ENCODE measurements around the gene PANX2. TPM values are rescaled to one million over a fixed set of nuclear protein-coding genes. Genes with fewer than 3 reads are reported as not detected.

The PANX2 gene
- total RNA-seq, 1 donor from 2014 or later, result 3.0 TPM

- no peak for DNase-seq
- H3K9me3 ChIP-seq, result no peaks in the 10 kb centered on the region
Measured at GRCh38 chr22:50183141-50183971, 12.8 kb downstream of the PANX2 start.

GRCh38 chr22:50184004-50184901 lies 13.7 kb downstream of the PANX2 start:
- no peak for TF ChIP-seq CTCF (IDR thresholded peaks at IDR 0.05)
- ATAC-seq (peak; percentile 53), DNase-seq (peak; percentile 89)
- Histone ChIP-seq H3K27ac (peak overlapping the region; percentile 58), H3K36me3 (no peaks in the 10 kb centered on the region), H3K4me3 (peak overlapping the region; percentile 62), H3K27me3 (no peaks in the 10 kb centered on the region), H3K9me3 (no peaks in the 10 kb centered on the region), H3K4me1 (peaks cover 35% of the 10 kb centered on the region)
- intact Hi-C loops (cut with DNase I), result no loop called here

More at GRCh38 chr22:50183141-50183971, 12.8 kb downstream of the PANX2 start:
- H3K27ac ChIP-seq, result no peak overlapping the region
- H3K27me3 ChIP-seq, result no peaks in the 10 kb centered on the region
- ATAC-seq, result no peak
- H3K4me1 ChIP-seq, result peaks cover 31% of the 10 kb centered on the region
- H3K36me3 ChIP-seq, result no peaks in the 10 kb centered on the region
- TF ChIP-seq CTCF (IDR thresholded peaks at IDR 0.05), result no peak
- H3K4me3 ChIP-seq, result no peak overlapping the region
- intact Hi-C loops (cut with DNase I), result no loop called here

GRCh38 chr22:50184902-50185374 lies 14.4 kb downstream of the PANX2 start:
- H3K27ac ChIP-seq, result peak overlapping the region; percentile 63
- no peaks in the 10 kb centered on the region for H3K36me3 ChIP-seq
- peak overlapping the region; percentile 62 for H3K4me3 ChIP-seq
- peaks cover 42% of the 10 kb centered on the region for H3K4me1 ChIP-seq
- H3K9me3 ChIP-seq, result no peaks in the 10 kb centered on the region
- ATAC-seq (no peak), DNase-seq (no peak)
- no peaks in the 10 kb centered on the region for H3K27me3 ChIP-seq
- no peak for TF ChIP-seq CTCF (IDR thresholded peaks at IDR 0.05)
- intact Hi-C loops (cut with DNase I), result no loop called here

- no peak for TF ChIP-seq CTCF (IDR thresholded peaks at IDR 0.05)
- Histone ChIP-seq H3K36me3 (no peaks in the 10 kb centered on the region), H3K27ac (peak within 1 kb of the TSS; percentile 70), H3K27me3 (no peaks in the 10 kb centered on the region), H3K9me3 (no peaks in the 10 kb centered on the region), H3K4me3 (peak within 1 kb of the TSS; percentile 68), H3K4me1 (peaks cover 48% of the 10 kb centered on the region)
- ATAC-seq (peak; percentile 84), DNase-seq (peak; percentile 95)
- intact Hi-C loops (cut with DNase I), result no loop called here
Measured at GRCh38 chr22:50185375-50186087, 15.0 kb downstream of the PANX2 start, which contains the start of gene TRABD. TRABD (plus strand) TSS chr22:50185913; CDS start chr22:50193061, 7,148 bp downstream.

GRCh38 chr22:50186181-50186714 lies 15.7 kb downstream of the PANX2 start:
- TF ChIP-seq CTCF (IDR thresholded peaks at IDR 0.05), result no peak
- Histone ChIP-seq H3K36me3 (no peaks in the 10 kb centered on the region), H3K4me3 (peak overlapping the region; percentile 68), H3K9me3 (no peaks in the 10 kb centered on the region), H3K27me3 (no peaks in the 10 kb centered on the region), H3K27ac (peak overlapping the region; percentile 70), H3K4me1 (peaks cover 55% of the 10 kb centered on the region)
- intact Hi-C loops (cut with DNase I), result no loop called here
- DNase-seq (no peak), ATAC-seq (no peak)
